Neural crest cell (in vitro differentiated cells): Measurements from ENCODE around the gene GANAB. TPM values are rescaled to one million over a fixed set of nuclear protein-coding genes. Genes with fewer than 3 reads are reported as not detected.
A peak's percentile ranks its signal among the peaks of the same experiment; 100 is the strongest.

ENCODE experiments used
- DNase-seq: peaks from one replicate; pipeline ENCODE4 v3.0.0; 2021; ENCODE audit warnings: low read depth, mixed read lengths, low spot score
- H3K27ac Mint-ChIP-seq: one replicate; pipeline ENCODE4 v1.8.0; 2021; ENCODE audit warnings: mild to moderate bottlenecking, mixed read lengths; ENCODE audit not compliant: unreplicated experiment
- H3K27me3 Mint-ChIP-seq: 2 replicates; pipeline ENCODE4 v1.8.0; 2021; ENCODE audit warnings: low read depth, mild to moderate bottlenecking, mixed read lengths
- H3K36me3 Mint-ChIP-seq: 2 replicates; pipeline ENCODE4 v1.8.0; 2021; ENCODE audit warnings: low read depth, mild to moderate bottlenecking, mixed read lengths
- H3K4me1 Mint-ChIP-seq: 2 replicates; pipeline ENCODE4 v1.8.0; 2021; ENCODE audit warnings: mixed read lengths
- H3K4me3 Mint-ChIP-seq: one replicate; pipeline ENCODE4 v1.8.0; 2021; ENCODE audit warnings: mild to moderate bottlenecking, mixed read lengths
- H3K9me3 Mint-ChIP-seq: 2 replicates; pipeline ENCODE4 v1.8.0; 2021; ENCODE audit warnings: mixed read lengths
- total RNA-seq: library from RNA; stranded (reverse); gene quantifications from 2 replicates; pipeline ENCODE4 v1.2.1, GENCODE V29; 2021
- TF ChIP-seq, protein P1 (sequence below): fragments of 200-600 bp; sonication (generic); conservative IDR thresholded peaks from 2 replicates; pipeline ENCODE4 v1.5.0; 2021; ENCODE audit warnings: antibody characterized with exemption, mild to moderate bottlenecking

The GANAB gene
- total RNA-seq, 1 donor from 2014 or later = 366 TPM

DNA sequence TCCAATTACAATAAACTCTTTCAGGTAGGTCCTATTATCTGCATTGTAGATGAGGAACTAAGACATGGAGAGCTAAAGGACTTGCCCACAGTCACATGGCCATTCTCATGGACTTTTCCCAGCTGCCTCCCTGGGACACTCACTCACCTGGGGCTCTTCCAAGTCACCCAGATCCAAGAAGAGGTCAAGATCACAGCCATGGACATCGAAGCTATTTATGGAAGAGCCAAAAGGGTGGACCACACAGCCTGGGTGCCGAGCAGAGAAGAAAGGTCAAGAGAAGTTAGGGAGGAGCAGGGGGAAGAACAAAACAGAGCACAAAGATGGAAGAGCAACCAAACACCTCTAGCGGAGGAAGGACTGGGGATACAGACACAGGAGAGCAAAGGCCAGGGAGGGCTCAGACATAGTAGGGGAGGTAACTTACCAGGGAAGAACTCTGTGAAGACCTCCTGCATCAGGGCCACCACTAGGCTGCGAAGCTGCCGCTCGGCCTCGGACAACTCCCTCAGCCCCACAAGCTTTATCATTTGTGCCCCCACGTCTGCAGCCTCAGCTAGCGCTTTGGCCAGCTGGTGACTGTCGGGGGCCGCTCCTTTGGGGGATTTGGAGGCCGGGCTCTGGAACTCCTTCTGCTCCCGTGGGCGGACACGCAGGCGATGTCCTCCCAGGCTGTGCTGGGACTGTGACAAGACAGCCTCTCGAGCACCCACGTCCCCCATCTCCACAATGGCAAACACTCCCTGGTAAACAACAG lies 65.3 kb downstream of the GANAB start:
- DNase-seq = no peak
- Mint-ChIP-seq H3K27ac (no peak overlapping the region), H3K36me3 (peaks cover 6% of the 10 kb centered on the region), H3K4me1 (no peaks in the 10 kb centered on the region), H3K4me3 (no peak overlapping the region), H3K9me3 (no peaks in the 10 kb centered on the region), H3K27me3 (no peaks in the 10 kb centered on the region)
- TF ChIP-seq, protein P1, sequence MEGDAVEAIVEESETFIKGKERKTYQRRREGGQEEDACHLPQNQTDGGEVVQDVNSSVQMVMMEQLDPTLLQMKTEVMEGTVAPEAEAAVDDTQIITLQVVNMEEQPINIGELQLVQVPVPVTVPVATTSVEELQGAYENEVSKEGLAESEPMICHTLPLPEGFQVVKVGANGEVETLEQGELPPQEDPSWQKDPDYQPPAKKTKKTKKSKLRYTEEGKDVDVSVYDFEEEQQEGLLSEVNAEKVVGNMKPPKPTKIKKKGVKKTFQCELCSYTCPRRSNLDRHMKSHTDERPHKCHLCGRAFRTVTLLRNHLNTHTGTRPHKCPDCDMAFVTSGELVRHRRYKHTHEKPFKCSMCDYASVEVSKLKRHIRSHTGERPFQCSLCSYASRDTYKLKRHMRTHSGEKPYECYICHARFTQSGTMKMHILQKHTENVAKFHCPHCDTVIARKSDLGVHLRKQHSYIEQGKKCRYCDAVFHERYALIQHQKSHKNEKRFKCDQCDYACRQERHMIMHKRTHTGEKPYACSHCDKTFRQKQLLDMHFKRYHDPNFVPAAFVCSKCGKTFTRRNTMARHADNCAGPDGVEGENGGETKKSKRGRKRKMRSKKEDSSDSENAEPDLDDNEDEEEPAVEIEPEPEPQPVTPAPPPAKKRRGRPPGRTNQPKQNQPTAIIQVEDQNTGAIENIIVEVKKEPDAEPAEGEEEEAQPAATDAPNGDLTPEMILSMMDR = no peak

DNA sequence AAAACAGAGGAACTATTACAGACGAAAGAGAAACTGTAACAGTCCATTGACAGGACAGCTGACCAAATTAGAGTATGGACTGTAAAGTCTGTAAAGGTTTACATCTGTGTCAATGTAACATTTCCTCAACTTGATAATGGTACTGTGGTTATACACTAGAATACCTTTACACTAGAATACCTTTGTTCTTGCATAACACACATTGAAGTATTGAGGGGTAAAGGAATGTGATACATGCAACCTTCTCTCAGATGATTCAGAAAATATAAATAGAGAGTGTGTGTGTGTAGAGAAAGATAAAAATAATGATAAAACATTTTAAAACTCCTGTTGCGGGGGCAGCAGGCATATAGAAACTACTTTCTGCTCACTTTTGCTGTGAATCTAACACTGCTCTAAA lies 67.2 kb downstream of the GANAB start:
- no peak for DNase-seq
- no peak overlapping the region for H3K27ac Mint-ChIP-seq
- no peaks in the 10 kb centered on the region for H3K9me3 Mint-ChIP-seq
- H3K4me3 Mint-ChIP-seq = no peak overlapping the region
- H3K36me3 Mint-ChIP-seq = peaks cover 6% of the 10 kb centered on the region
- peaks cover 11% of the 10 kb centered on the region for H3K4me1 Mint-ChIP-seq
- TF ChIP-seq, protein P1 = no peak
- no peaks in the 10 kb centered on the region for H3K27me3 Mint-ChIP-seq

DNA sequence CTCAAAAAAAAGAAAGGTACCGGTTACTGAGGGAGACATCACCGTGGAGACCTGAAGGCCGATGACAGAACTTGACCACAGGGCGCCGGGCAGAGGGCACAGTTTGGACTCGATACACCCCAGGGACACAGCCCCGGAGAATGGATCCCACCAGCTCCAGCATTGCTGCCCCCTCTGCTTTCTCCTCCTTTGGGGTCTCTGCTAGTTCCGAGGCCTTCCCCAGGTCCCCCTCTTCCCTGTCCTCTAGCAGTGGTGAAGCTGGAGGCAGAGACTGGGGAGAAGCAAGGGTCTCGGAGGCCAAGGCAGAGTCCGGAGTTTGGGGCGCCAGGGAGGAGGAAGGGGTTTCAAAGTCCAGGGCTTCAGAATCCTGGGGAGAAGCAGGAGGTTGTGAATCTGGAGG lies 67.9 kb downstream of the GANAB start:
- no peaks in the 10 kb centered on the region for H3K9me3 Mint-ChIP-seq
- no peak overlapping the region for H3K4me3 Mint-ChIP-seq
- no peaks in the 10 kb centered on the region for H3K27me3 Mint-ChIP-seq
- TF ChIP-seq, protein P1 = no peak
- peaks cover 5% of the 10 kb centered on the region for H3K36me3 Mint-ChIP-seq
- peaks cover 18% of the 10 kb centered on the region for H3K4me1 Mint-ChIP-seq
- no peak for DNase-seq
- peak overlapping the region; percentile 57 for H3K27ac Mint-ChIP-seq

DNA sequence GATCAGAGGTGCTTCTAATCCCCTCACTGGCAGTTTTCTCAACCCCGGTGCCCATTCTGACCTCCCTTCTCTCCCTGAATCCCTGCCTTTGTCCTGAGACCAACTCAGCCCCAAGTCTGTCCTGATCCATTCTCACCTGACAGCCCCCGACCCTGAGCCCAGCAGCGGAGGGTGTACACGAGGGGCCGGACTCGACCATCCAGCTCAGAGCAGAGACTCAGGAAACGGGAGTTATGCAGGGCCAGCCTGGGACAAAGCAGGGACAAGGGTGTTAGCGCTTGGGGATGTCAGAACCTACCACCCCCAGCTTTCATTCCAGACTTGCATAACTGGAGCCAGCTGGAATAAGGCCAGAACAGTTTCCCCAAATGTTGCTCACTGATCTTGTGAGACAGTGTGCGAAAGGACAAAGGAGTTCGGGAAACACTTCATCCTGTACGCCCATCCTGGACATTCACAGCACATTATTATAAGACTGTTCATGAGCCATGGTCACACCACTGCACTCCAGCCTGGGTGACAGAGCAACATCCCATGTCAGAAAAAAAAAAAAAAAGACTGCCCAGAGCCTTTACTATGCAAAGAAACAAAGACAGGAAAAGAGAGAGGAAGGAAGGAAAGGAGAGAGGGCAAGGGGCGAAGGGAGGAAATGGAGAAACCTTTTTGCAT lies 69.2 kb downstream of the GANAB start:
- H3K27me3 Mint-ChIP-seq = no peaks in the 10 kb centered on the region
- H3K4me3 Mint-ChIP-seq = peak overlapping the region; percentile 8
- H3K9me3 Mint-ChIP-seq = no peaks in the 10 kb centered on the region
- no peak for DNase-seq
- H3K36me3 Mint-ChIP-seq = peaks cover 11% of the 10 kb centered on the region
- H3K4me1 Mint-ChIP-seq = peaks cover 29% of the 10 kb centered on the region
- TF ChIP-seq, protein P1 = no peak
- H3K27ac Mint-ChIP-seq = no peak overlapping the region

DNA sequence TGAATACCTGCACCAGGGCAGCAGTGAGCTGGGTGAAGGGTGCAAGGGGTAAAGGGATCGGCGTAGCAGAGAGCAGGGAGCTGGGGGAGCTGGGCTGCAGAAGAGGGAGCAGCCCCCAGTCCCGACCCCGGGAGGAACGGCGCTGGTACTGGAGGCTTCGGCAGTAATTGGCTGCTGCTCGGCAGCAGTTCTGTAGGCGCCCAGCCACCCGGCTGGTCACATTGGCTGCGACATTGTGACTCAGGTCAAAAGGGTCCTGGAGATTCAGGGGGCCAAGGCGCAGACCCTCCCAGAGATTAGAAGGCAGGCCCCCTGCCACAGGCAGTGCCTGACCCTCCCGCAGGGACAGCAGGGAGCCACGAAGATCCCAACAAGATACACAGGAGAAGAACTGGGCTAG lies 70.6 kb downstream of the GANAB start:
- no peaks in the 10 kb centered on the region for H3K9me3 Mint-ChIP-seq
- no peak for DNase-seq
- no peak overlapping the region for H3K27ac Mint-ChIP-seq
- no peaks in the 10 kb centered on the region for H3K27me3 Mint-ChIP-seq
- peaks cover 19% of the 10 kb centered on the region for H3K36me3 Mint-ChIP-seq
- TF ChIP-seq, protein P1 = no peak
- peak overlapping the region; percentile 84 for H3K4me3 Mint-ChIP-seq
- H3K4me1 Mint-ChIP-seq = peaks cover 42% of the 10 kb centered on the region
